ENCODE measurements around the gene XG. TPM values are rescaled to one million over a fixed set of nuclear protein-coding genes. Genes with fewer than 3 reads are reported as not detected.

XG gene
- total and polyA plus RNA-seq, 2 donors (not counting 3 experiments of a cell fraction or from before 2014, with no cell fraction given): 0.10 TPM; not detected in 1

DNA sequence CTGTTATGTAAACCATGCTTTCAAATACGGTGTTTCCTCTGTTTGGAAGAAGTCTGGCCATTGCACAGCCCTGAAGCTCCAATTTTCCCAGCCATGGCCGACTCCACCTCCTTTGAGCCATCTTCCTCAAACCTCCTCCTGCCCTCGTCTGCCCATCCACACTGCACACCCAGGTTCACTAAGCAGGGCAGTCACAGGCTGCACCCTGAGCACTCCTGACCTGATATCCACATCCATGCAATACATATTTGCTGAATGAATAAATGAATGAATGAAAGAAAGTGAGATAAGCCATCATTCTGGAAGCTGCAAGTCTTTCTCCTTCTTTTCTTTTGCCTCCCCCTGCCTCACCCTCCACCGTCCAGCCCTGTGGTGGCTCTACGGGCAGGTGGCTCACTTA lies 22.2 kb downstream of the XG start:
- ChIA-PET POLR2A (no interaction called here), CTCF (no interaction called here)
- intact Hi-C loops (cut with micrococcal nuclease) (no loop called here), dilution Hi-C loops (cut with MboI; ENCODE audit: extremely low pct_ligation_motif_present, low sequenced_read_pairs) (no loop called here)
- no peak for DNase-seq (ENCODE audit: low read depth, low spot score)
- peaks cover 2% of the 10 kb centered on the region in 2 experiments for H3K27me3 ChIP-seq (ENCODE audit: control insufficient read depth in 2 of 2, insufficient read depth in 2 of 2, low read length in 2 of 2)
- no peak overlapping the region for H2AFZ ChIP-seq (ENCODE audit: low read depth, low read length)
- H3K4me3 ChIP-seq (replicated peaks in 1 of 3; ENCODE audit: insufficient read depth in 1 of 3, low read depth in 1 of 3, low read length in 3 of 3): no peak overlapping the region
- TF ChIP-seq MYC (IDR thresholded peaks at IDR 0.05; ENCODE audit: low read depth, low read length) (no peak), JUN (IDR thresholded peaks at IDR 0.05; ENCODE audit: borderline replicate concordance, insufficient read depth, insufficient read length, low read depth) (no peak), EZH2 (IDR thresholded peaks at IDR 0.05; ENCODE audit: borderline replicate concordance, low read depth, low read length, severe bottlenecking) (no peak), POLR2A (IDR thresholded peaks at IDR 0.05; ENCODE audit: low read depth, low read length) (no peak), GATA2 (IDR thresholded peaks at IDR 0.05; ENCODE audit: insufficient read depth, insufficient read length, low read depth, low read length) (no peak), POLR2AphosphoS5 (IDR thresholded peaks at IDR 0.05; ENCODE audit: insufficient read depth, low read depth, low read length) (no peak)
- TF ChIP-seq, protein P1, sequence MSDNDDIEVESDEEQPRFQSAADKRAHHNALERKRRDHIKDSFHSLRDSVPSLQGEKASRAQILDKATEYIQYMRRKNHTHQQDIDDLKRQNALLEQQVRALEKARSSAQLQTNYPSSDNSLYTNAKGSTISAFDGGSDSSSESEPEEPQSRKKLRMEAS (IDR thresholded peaks at IDR 0.05; ENCODE audit: insufficient read depth, insufficient read length): no peak
- TF ChIP-seq, protein P2, sequence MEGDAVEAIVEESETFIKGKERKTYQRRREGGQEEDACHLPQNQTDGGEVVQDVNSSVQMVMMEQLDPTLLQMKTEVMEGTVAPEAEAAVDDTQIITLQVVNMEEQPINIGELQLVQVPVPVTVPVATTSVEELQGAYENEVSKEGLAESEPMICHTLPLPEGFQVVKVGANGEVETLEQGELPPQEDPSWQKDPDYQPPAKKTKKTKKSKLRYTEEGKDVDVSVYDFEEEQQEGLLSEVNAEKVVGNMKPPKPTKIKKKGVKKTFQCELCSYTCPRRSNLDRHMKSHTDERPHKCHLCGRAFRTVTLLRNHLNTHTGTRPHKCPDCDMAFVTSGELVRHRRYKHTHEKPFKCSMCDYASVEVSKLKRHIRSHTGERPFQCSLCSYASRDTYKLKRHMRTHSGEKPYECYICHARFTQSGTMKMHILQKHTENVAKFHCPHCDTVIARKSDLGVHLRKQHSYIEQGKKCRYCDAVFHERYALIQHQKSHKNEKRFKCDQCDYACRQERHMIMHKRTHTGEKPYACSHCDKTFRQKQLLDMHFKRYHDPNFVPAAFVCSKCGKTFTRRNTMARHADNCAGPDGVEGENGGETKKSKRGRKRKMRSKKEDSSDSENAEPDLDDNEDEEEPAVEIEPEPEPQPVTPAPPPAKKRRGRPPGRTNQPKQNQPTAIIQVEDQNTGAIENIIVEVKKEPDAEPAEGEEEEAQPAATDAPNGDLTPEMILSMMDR (IDR thresholded peaks at IDR 0.05; ENCODE audit: extremely low read depth in 1 of 2, insufficient read depth in 1 of 2, low read depth in 1 of 2, low read length in 2 of 2): no peak
- no peaks in the 10 kb centered on the region for H3K9me1 ChIP-seq (replicated peaks; ENCODE audit: control insufficient read depth, extremely low read depth, insufficient read depth, low read length)
- no peaks in the 10 kb centered on the region for H4K20me1 ChIP-seq (replicated peaks; ENCODE audit: control insufficient read depth, extremely low read depth, insufficient read depth, low read length)
- no peak overlapping the region for H3K27ac ChIP-seq (ENCODE audit: insufficient read depth, low read depth, low read length)
- H3K9me3 ChIP-seq (replicated peaks; ENCODE audit: control insufficient read depth, insufficient read depth, low read length): no peaks in the 10 kb centered on the region
- no peaks in the 10 kb centered on the region for H3K4me1 ChIP-seq (ENCODE audit: control insufficient read depth, extremely low read depth, insufficient read depth, low read length)
- no peaks in the 10 kb centered on the region for H3K36me3 ChIP-seq (ENCODE audit: control insufficient read depth in 2 of 2, extremely low read depth in 1 of 2, insufficient read depth in 2 of 2, low read length in 2 of 2)
- no TSS peak for BruUV-seq (replicated peaks)
- H3K9ac ChIP-seq (replicated peaks; ENCODE audit: extremely low read depth, insufficient read depth, low read length): no peak overlapping the region
- no peak for FAIRE-seq
- H3K79me2 ChIP-seq (ENCODE audit: control insufficient read depth, insufficient read depth, low read length): no peaks in the 10 kb centered on the region
- H3K4me2 ChIP-seq (ENCODE audit: insufficient read depth, low read length): no peak overlapping the region
